Measurements from ENCODE around the gene SEC16A.

Gene SEC16A

DNA sequence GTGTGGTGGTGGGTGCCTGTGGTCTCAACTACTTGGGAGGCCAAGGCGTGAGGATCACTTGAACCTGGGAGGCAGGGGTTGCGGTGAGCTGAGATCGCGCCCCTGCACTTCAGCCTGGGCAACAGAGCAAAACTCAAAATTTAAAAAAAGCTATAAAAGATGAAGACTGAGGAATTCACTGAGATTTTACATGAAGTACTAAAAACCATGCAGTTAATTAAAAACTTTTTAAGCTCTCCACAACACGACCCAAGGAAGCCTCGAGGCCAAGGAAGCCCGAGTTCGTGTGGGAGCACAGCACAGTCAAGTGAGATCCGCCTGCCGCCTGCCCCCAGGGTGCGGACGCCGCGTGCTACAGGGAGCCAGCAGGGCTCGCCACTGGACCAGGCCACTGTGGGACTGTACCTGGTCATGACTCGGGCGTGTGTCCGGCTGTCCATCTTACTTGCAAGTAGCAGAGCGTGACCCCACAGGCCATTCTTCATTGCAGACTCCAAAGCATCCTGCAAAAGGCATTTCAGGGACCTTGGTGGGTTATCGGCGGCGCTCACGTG, 22.0 kb downstream of the SEC16A start:
- DNase-seq (ENCODE audit: low read depth in 2 of 2) = no peak
- no peak overlapping the region for H3K4me3 ChIP-seq (replicated peaks in 1 of 2; ENCODE audit: low read depth in 2 of 2, low read length in 2 of 2)
- TF ChIP-seq, protein P1, sequence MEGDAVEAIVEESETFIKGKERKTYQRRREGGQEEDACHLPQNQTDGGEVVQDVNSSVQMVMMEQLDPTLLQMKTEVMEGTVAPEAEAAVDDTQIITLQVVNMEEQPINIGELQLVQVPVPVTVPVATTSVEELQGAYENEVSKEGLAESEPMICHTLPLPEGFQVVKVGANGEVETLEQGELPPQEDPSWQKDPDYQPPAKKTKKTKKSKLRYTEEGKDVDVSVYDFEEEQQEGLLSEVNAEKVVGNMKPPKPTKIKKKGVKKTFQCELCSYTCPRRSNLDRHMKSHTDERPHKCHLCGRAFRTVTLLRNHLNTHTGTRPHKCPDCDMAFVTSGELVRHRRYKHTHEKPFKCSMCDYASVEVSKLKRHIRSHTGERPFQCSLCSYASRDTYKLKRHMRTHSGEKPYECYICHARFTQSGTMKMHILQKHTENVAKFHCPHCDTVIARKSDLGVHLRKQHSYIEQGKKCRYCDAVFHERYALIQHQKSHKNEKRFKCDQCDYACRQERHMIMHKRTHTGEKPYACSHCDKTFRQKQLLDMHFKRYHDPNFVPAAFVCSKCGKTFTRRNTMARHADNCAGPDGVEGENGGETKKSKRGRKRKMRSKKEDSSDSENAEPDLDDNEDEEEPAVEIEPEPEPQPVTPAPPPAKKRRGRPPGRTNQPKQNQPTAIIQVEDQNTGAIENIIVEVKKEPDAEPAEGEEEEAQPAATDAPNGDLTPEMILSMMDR (IDR thresholded peaks at IDR 0.05; ENCODE audit: low read depth, low read length) = no peak

- TF ChIP-seq, protein P1 (IDR thresholded peaks at IDR 0.05; ENCODE audit: low read depth, low read length) = no peak
- DNase-seq (ENCODE audit: low read depth in 2 of 2) = no peak
- no peak overlapping the region for H3K4me3 ChIP-seq (replicated peaks in 1 of 2; ENCODE audit: low read depth in 2 of 2, low read length in 2 of 2)
These were observed 23.4 kb downstream of the SEC16A start for GRCh38 chr9:136459425-136459824.

DNA sequence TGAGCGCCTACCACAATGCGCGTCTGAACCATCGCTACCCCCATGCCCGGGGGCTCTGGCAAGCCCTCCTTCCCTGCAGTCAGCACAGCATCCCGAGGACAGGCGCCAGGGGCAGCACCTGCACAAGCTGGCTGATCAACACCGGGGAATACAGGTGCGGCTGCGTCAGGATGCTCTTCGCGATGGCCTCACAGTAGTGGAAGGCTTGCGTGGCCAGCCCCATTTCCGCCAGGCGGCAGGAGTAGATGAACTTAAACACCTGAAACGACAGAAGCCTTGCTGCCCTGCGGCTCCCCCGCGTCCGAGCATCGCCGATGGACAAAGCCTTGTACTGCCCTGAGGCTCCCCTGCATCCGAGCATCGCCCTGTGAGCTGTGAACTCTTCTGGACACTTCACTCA, 25.5 kb downstream of the SEC16A start:
- TF ChIP-seq, protein P1 (IDR thresholded peaks at IDR 0.05; ENCODE audit: low read depth, low read length) = no peak
- DNase-seq (ENCODE audit: low read depth in 2 of 2) = no peak
- no peak overlapping the region for H3K4me3 ChIP-seq (replicated peaks in 1 of 2; ENCODE audit: low read depth in 2 of 2, low read length in 2 of 2)

DNA sequence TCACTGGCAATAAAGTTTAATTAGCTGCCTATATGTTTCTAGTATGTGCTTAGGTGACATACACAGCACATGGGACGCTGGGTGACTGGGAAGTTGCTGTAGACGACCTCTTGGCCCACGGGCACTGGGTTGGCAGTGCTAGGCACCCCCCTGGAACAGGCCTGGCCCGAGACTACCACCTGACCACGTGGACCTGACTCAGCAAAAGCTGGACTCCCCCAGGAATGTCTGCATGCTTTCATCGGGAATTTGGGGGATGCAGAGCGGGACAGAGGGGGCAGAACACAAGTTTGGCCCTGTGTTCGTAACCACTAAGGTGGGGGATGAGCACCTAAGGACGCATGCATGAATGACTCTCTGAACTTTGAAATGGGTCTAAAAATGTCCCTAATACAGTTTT, 26.6 kb downstream of the SEC16A start:
- TF ChIP-seq, protein P1 (IDR thresholded peaks at IDR 0.05; ENCODE audit: low read depth, low read length) = no peak
- H3K4me3 ChIP-seq (replicated peaks in 1 of 2; ENCODE audit: low read depth in 2 of 2, low read length in 2 of 2) = no peak overlapping the region
- DNase-seq (ENCODE audit: low read depth in 2 of 2) = no peak

DNA sequence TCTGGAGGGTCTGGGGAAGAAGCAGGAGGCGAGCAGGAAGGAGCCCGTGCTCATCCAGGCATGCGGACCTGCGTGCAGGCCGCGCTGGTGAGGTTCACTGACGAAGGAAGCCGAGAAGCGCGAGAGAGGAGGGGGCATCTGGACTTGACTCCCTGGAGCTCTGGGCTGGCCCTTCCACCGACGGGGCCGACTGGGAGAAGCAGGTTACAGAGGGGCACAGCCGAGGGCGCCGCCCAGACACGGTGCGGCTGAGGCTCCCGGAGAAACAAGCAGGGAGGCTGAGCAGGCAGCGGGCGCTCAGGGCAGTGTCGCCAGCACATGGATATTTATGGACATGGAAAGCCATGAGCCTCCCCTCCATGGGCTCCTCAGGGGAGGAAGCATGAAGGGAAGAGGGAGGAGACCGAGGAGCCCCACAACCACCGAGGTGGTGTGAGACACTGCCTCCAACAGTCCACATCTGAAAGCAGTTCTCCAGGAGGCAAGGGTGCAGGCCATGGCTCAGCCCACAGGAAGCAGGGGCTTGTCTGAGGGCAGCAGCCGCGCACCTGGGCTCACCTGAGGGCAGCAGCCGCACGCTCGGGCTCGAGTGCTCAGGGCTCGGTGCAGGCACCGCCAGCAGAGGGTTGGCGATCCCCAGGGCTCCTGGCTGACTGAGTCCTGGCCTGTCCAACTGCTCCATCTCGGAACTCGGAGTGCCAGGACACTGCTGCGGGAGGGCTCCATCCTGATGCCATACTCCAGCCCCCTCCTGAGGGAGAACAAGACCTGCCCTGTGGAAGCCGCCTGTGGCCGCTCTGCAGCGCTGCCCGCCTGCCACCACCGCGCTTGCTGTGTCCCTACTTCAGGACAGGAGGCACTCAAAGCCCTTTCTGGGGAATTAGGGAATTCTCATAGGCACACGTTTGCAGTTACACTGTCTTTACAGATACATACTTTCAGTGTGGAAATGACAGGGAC, 27.5 kb downstream of the SEC16A start:
- no peak overlapping the region for H3K4me3 ChIP-seq (replicated peaks in 1 of 2; ENCODE audit: low read depth in 2 of 2, low read length in 2 of 2)
- DNase-seq (ENCODE audit: low read depth in 2 of 2) = no peak
- TF ChIP-seq, protein P1 (IDR thresholded peaks at IDR 0.05; ENCODE audit: low read depth, low read length) = no peak

DNA sequence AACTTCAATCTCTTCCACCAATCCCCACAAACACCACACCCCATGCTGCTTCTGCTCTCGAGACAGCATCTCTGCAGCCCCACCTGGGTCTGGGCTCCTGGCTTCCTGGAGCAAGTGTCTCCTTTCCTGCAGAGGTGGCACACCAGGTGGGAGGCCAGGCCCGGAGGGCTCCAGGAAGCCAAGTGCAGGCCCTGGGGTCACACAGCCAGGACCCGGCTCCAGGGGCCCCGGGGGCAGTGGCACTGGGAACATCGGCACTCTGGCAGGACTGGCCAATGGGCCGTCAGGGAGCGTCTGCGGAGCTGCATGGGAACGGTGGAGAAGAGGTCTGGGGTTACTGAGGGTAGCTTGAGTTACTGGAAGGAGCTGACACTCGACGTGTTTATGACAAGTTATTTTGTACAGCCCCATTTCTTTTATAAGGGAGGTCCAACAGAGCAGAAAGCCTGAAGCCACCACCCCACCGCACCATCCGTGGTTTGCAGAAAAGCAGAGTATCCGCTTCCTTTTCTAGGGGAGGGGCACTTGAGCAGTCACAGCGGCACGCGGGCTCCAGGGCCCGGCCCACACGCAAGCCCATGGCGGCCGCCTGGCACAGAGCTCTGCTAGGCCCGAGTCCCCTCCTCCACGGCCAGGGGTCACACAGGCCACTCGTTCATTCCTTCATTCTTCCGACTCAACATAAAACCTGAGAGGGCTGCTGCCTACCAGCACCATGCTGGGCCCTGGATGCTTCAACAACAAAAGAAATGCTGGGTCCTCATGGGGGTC, 28.6 kb downstream of the SEC16A start:
- TF ChIP-seq, protein P1 (IDR thresholded peaks at IDR 0.05; ENCODE audit: low read depth, low read length) = no peak
- no peak overlapping the region for H3K4me3 ChIP-seq (replicated peaks in 1 of 2; ENCODE audit: low read depth in 2 of 2, low read length in 2 of 2)
- no peak for DNase-seq (ENCODE audit: low read depth in 2 of 2)

Data from cardiac fibroblast (primary cell).